Heart left ventricle (tissue), 16 donors: Measurements from ENCODE around the gene ZNF10. TPM values are rescaled to one million over a fixed set of nuclear protein-coding genes. Genes with fewer than 3 reads are reported as not detected.

ENCODE experiments used
- ATAC-seq, 4 donors: fragments of 200-7000 bp; cut with Tn5 transposase; one replicate each; pipeline ENCODE4 v1.9.1; 2020 to 2022; ENCODE audit warnings: moderate library complexity in 4 of 4, mild to moderate bottlenecking in 3 of 4, moderate number of reproducible peaks in 1 of 4
- DNase-seq, 5 donors: peaks; one replicate each; pipeline ENCODE4 v3.0.0-alpha.2; 2020
- H3K27ac ChIP-seq, 12 donors: fragments of 200-600 bp; sonication (generic) in 4 of 12; one replicate each; pipeline versions ENCODE4 v1.5.0 to v1.8.0; 2016 to 2022; ENCODE audit warnings: mild to moderate bottlenecking in 2 of 12
- H3K27me3 ChIP-seq, 9 donors: fragments of 200-600 bp; sonication (generic) in 2 of 9; one replicate each; pipeline versions ENCODE4 v1.5.1 to v1.8.0; 2016 to 2022; ENCODE audit warnings: mild to moderate bottlenecking in 3 of 9
- H3K36me3 ChIP-seq, 9 donors: fragments of 200-600 bp; sonication (generic) in 2 of 9; one replicate each; pipeline versions ENCODE4 v1.5.0 to v1.8.0; 2018 to 2022; ENCODE audit warnings: mild to moderate bottlenecking in 2 of 9
- H3K4me1 ChIP-seq, 12 donors: fragments of 200-600 bp; sonication (generic) in 4 of 12; one replicate each; pipeline versions ENCODE4 v1.5.0 to v1.8.0; 2016 to 2022; ENCODE audit warnings: mild to moderate bottlenecking in 3 of 12
- H3K4me3 ChIP-seq, 12 donors: fragments of 200-600 bp; sonication (generic) in 4 of 12; one replicate each; pipeline versions ENCODE4 v1.5.0 to v1.8.0; 2017 to 2022; ENCODE audit warnings: mild to moderate bottlenecking in 9 of 12, moderate library complexity in 4 of 12
- H3K9me3 ChIP-seq, 12 donors: fragments of 200-600 bp; sonication (generic) in 4 of 12; one replicate each; pipeline versions ENCODE4 v1.5.0 to v1.8.0; 2016 to 2022; ENCODE audit warnings: mild to moderate bottlenecking in 1 of 12
- POLR2A ChIP-seq, 2 donors: fragments of 450-650 bp; IDR thresholded peaks; one replicate each; pipeline ENCODE4 v1.6.1; 2017; ENCODE audit warnings: antibody characterized with exemption in 2 of 2, mild to moderate bottlenecking in 2 of 2, moderate library complexity in 2 of 2
- WGBS, 4 donors: extraction: QIAGEN DNeasy Blood & Tissue Kit in 2 of 4; methylation state at CpG; one replicate each; pipeline versions ENCODE4 v1.1.5 to v1.1.7; 2013 to 2018; 5-methylcytosine and 5-hydroxymethylcytosine counted together
- intact Hi-C, 10 donors: fragments of 100-400 bp; cut with DNase I; formaldehyde crosslinking; loops; one replicate each; pipeline versions ENCODE4 v1.11.1 to v1.14.2; 2022
- polyA plus RNA-seq, 2 donors: library from polyadenylated mRNA; stranded (reverse); fragments of 200-250 nt; gene quantifications; one replicate each; pipeline ENCODE4 v1.2.3, GENCODE V29; 2013
- total RNA-seq, 9 donors: library from RNA; depleted of rRNA in 2 of 9; stranded (reverse); fragments of >200 nt in 2 of 9; fragmentation: NEBNext Ultra II Directional in 3 of 9; extraction: Animal tissue kit (Norgen Biotek cat#: 25700) in 3 of 9; gene quantifications; one replicate each; pipeline versions ENCODE4 v1.1.0 to v1.2.4, GENCODE V29; 2016 to 2023
- TF ChIP-seq, protein P1 (sequence below), 12 donors: fragments of 200-600 bp; sonication (generic) in 4 of 12; IDR thresholded peaks; one replicate each; pipeline versions ENCODE4 v1.5.0 to v1.8.0; 2018 to 2022; ENCODE audit warnings: antibody characterized with exemption in 12 of 12, mild to moderate bottlenecking in 5 of 12
- donor health status: ischemic (EF 13 %, LVEDD 7.1; RV severe dilation, severe dysfunction).
- donor health status: healthy with polysubstance abuse.
- donor health status: DM: no; HTN: yes; CAD: no.
- donor health status: DM: no; HTN: no; CAD: no.
- donor health status: ischemic (EF 25% LVEDD 6.9; RV normal size, moderate dysfunction).
- donor health status: ischemic (EF 25% LVEDD 5.7; RV mildly dilated, moderate dysfunction).
- donor health status: healthy.
- donor health status: DM: yes; HTN: yes; CAD: no.
- donor health status: ischemic (EF 35%, LVEDD 5.7; RV mildly dilated, moderate dysfunction).
- donor health status: nonischemic (EF 11% LVEDD 7.7; RV severe dilation, severe dysfunction).
- donor health status: DM: yes; HTN: yes; CAD: no.
- donor health status: PGD.
- donor health status: ischemic (EF 29% LVEDD 5.4; RV normal size, mild dysfunction).
- donor health status: nonischemic (EF 23%, LVEDD 6.1; RV moderate dilation, normal function).

Gene ZNF10
- total and polyA plus RNA-seq, 11 donors = 4.8 to 9.9 (median 6.3) TPM

DNA sequence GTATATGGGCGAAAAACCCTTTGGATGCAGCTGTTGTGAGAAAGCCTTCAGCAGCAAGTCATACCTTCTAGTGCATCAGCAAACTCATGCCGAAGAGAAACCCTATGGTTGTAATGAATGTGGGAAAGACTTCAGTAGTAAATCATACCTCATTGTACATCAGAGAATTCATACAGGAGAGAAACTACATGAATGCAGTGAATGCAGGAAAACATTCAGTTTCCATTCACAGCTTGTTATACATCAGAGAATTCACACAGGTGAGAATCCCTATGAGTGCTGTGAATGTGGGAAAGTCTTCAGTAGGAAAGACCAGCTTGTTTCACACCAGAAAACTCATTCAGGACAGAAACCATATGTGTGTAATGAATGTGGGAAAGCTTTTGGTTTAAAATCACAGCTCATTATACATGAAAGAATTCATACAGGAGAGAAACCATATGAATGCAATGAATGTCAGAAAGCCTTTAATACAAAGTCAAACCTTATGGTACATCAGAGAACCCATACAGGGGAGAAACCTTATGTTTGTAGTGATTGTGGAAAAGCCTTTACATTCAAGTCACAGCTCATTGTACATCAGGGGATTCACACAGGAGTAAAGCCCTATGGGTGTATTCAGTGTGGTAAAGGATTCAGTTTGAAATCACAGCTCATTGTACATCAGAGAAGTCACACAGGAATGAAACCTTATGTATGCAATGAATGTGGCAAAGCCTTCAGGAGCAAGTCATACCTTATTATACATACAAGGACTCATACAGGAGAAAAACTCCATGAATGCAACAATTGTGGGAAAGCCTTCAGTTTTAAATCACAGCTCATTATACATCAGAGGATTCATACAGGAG lies 72.3 kb downstream of the ZNF10 start:
- Histone ChIP-seq H3K27me3 (no peaks in the 10 kb centered on the region), H3K27ac (no peak overlapping the region), H3K36me3 (peaks cover 26 to 56% (median 29%) of the 10 kb centered on the region in 9 donors), H3K4me3 (no peak overlapping the region), H3K4me1 (no peaks in the 10 kb centered on the region), H3K9me3 (peaks cover 24 to 89% (median 82%) of the 10 kb centered on the region in 12 donors)
- DNase-seq (no peak), ATAC-seq (no peak)
- no peak for TF ChIP-seq POLR2A (IDR thresholded peaks at IDR 0.05)
- 98 to 99% (median 98%) methylated on average over 2 of the region's 2 CpGs for whole genome bisulfite sequencing, 4 donors
- intact Hi-C loops = no loop called here

DNA sequence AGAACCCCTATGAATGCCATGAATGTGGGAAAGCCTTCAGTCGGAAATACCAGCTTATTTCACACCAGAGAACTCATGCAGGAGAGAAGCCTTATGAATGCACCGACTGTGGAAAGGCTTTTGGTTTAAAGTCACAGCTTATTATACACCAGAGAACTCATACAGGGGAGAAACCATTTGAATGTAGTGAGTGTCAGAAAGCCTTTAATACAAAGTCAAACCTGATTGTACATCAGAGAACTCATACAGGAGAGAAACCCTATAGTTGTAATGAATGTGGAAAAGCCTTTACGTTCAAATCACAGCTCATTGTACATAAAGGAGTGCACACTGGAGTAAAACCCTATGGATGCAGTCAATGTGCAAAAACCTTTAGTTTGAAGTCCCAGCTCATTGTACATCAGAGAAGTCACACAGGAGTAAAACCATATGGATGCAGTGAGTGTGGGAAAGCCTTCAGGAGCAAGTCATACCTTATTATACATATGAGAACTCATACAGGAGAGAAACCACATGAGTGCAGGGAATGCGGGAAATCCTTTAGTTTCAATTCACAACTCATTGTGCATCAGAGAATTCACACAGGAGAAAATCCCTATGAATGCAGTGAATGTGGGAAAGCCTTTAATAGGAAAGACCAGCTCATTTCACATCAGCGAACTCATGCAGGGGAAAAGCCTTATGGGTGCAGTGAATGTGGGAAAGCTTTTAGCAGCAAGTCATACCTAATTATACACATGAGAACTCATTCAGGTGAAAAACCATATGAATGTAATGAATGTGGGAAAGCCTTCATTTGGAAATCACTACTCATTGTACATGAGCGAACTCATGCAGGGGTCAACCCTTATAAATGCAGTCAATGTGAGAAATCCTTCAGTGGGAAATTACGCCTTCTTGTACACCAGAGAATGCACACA lies 73.2 kb downstream of the ZNF10 start:
- Histone ChIP-seq H3K27ac (no peak overlapping the region), H3K27me3 (no peaks in the 10 kb centered on the region), H3K36me3 (peaks cover 26 to 56% (median 29%) of the 10 kb centered on the region in 9 donors), H3K9me3 (peaks cover 24 to 98% (median 91%) of the 10 kb centered on the region in 12 donors), H3K4me1 (no peaks in the 10 kb centered on the region), H3K4me3 (no peak overlapping the region)
- ATAC-seq (no peak), DNase-seq (no peak)
- 96 to 98% (median 97%) methylated on average over 7 of the region's 7 CpGs for WGBS, 4 donors
- TF ChIP-seq POLR2A (IDR thresholded peaks at IDR 0.05) = no peak
- TF ChIP-seq, protein P1, sequence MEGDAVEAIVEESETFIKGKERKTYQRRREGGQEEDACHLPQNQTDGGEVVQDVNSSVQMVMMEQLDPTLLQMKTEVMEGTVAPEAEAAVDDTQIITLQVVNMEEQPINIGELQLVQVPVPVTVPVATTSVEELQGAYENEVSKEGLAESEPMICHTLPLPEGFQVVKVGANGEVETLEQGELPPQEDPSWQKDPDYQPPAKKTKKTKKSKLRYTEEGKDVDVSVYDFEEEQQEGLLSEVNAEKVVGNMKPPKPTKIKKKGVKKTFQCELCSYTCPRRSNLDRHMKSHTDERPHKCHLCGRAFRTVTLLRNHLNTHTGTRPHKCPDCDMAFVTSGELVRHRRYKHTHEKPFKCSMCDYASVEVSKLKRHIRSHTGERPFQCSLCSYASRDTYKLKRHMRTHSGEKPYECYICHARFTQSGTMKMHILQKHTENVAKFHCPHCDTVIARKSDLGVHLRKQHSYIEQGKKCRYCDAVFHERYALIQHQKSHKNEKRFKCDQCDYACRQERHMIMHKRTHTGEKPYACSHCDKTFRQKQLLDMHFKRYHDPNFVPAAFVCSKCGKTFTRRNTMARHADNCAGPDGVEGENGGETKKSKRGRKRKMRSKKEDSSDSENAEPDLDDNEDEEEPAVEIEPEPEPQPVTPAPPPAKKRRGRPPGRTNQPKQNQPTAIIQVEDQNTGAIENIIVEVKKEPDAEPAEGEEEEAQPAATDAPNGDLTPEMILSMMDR (IDR thresholded peaks at IDR 0.05) = no peak
- intact Hi-C loops = no loop called here

- no peaks in the 10 kb centered on the region for H3K27me3 ChIP-seq
- H3K4me3 ChIP-seq = no peak overlapping the region
- WGBS, 4 donors = 97 to 100% (median 100%) methylated on average over 1 of the region's 1 CpG
- no peaks in the 10 kb centered on the region for H3K4me1 ChIP-seq
- peaks cover 24 to 100% (median 97%) of the 10 kb centered on the region in 12 donors for H3K9me3 ChIP-seq
- peaks cover 26 to 54% (median 29%) of the 10 kb centered on the region in 9 donors for H3K36me3 ChIP-seq
- ATAC-seq (no peak), DNase-seq (no peak)
- intact Hi-C loops = no loop called here
- no peak overlapping the region for H3K27ac ChIP-seq
- TF ChIP-seq, protein P1 (IDR thresholded peaks at IDR 0.05) = no peak
- TF ChIP-seq POLR2A (IDR thresholded peaks at IDR 0.05) = no peak
Observed at GRCh38 chr12:133204264-133204603, 73.8 kb downstream of the ZNF10 start.

DNA sequence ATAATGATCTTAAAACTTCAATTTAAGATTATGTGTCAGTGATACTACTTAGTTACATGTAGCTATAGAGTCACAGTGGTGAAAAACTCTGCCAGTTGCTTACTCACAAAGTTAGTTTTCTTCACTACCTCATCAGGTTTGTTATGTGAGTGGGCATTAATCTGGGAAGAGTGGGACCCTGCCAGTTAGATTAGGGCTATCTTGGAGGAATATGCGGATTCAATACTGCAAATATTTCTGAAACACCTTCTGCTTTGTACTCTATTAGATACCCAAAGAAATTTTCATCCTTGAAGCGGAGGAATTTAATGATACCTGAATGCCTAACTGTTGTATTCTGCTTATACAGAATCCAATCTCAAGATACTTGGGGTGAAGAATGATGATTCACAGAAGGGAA lies 76.0 kb downstream of the ZNF10 start:
- Histone ChIP-seq H3K36me3 (peaks cover 16 to 45% (median 27%) of the 10 kb centered on the region in 9 donors), H3K4me1 (no peaks in the 10 kb centered on the region), H3K4me3 (no peak overlapping the region), H3K27ac (no peak overlapping the region), H3K9me3 (peaks cover 23 to 100% (median 100%) of the 10 kb centered on the region in 12 donors), H3K27me3 (no peaks in the 10 kb centered on the region)
- WGBS, 4 donors = 89 to 99% (median 97%) methylated on average over 2 of the region's 2 CpGs
- ATAC-seq = no peak
- TF ChIP-seq, protein P1 (IDR thresholded peaks at IDR 0.05) = no peak
- no peak for TF ChIP-seq POLR2A (IDR thresholded peaks at IDR 0.05)
- intact Hi-C loops = no loop called here
- no peak for DNase-seq

Other genes starting within 250 kb of the ZNF10 start
- gene CHFR, start 243.0 kb upstream of the ZNF10 start, total RNA-seq = 10 to 100 TPM; 10.6 to 33.5 (median 16.4) TPM
- 10 to 100 TPM; 17.4 to 21.6 TPM for gene CHFR, start 243.0 kb upstream of the ZNF10 start, polyA plus RNA-seq
- gene ZNF605, start 174.3 kb upstream of the ZNF10 start, total RNA-seq = 10 to 100 TPM in 6 of 9 donors, 1 to 10 TPM in 3; 3.4 to 14.2 (median 10.3) TPM
- gene ZNF605, start 174.3 kb upstream of the ZNF10 start, polyA plus RNA-seq = 1 to 10 TPM; 5.0 to 5.6 TPM
- gene ZNF26, start 144.3 kb upstream of the ZNF10 start, total RNA-seq = 1 to 10 TPM in 8 of 9 donors, under 1 TPM in 1; 0.60 to 6.7 (median 3.7) TPM
- gene ZNF26, start 144.3 kb upstream of the ZNF10 start, polyA plus RNA-seq = 1 to 10 TPM; 1.8 to 4.2 TPM
- 10 to 100 TPM; 11.0 to 24.0 (median 15.9) TPM for gene ZNF84, start 93.1 kb upstream of the ZNF10 start, total RNA-seq
- 1 to 10 TPM; 6.7 to 6.9 TPM for gene ZNF84, start 93.1 kb upstream of the ZNF10 start, polyA plus RNA-seq
- gene ZNF140, start 49.7 kb upstream of the ZNF10 start, total RNA-seq = 10 to 100 TPM in 2 of 9 donors, 1 to 10 TPM in 7; 6.5 to 13.0 (median 8.7) TPM
- 10 to 100 TPM in 1 of 2 donors, 1 to 10 TPM in 1; 7.9 to 11.4 TPM for gene ZNF140, start 49.7 kb upstream of the ZNF10 start, polyA plus RNA-seq
- gene ZNF891, start 353 bp upstream of the ZNF10 start, total RNA-seq = 1 to 10 TPM in 5 of 9 donors, under 1 TPM in 4; 0.60 to 1.3 (median 1.0) TPM
- gene ZNF891, start 353 bp upstream of the ZNF10 start, polyA plus RNA-seq = under 1 TPM; 0.49 to 0.80 TPM
- gene ZNF268, start 50.9 kb downstream of the ZNF10 start, total RNA-seq = 10 to 100 TPM in 5 of 9 donors, 1 to 10 TPM in 4; 8.1 to 15.5 (median 10.0) TPM
- gene ZNF268, start 50.9 kb downstream of the ZNF10 start, polyA plus RNA-seq = 1 to 10 TPM; 2.6 to 6.8 TPM
- not detected for gene ANHX, start 105.2 kb downstream of the ZNF10 start, total RNA-seq
- gene ANHX, start 105.2 kb downstream of the ZNF10 start, polyA plus RNA-seq = not detected